ENCODE measurements around the gene HDDC3. TPM values are rescaled to one million over a fixed set of nuclear protein-coding genes. Genes with fewer than 3 reads are reported as not detected.

Gene HDDC3
- total RNA-seq, 4 donors from 2014 or later: 13.4 to 22.2 (median 17.2) TPM

DNA sequence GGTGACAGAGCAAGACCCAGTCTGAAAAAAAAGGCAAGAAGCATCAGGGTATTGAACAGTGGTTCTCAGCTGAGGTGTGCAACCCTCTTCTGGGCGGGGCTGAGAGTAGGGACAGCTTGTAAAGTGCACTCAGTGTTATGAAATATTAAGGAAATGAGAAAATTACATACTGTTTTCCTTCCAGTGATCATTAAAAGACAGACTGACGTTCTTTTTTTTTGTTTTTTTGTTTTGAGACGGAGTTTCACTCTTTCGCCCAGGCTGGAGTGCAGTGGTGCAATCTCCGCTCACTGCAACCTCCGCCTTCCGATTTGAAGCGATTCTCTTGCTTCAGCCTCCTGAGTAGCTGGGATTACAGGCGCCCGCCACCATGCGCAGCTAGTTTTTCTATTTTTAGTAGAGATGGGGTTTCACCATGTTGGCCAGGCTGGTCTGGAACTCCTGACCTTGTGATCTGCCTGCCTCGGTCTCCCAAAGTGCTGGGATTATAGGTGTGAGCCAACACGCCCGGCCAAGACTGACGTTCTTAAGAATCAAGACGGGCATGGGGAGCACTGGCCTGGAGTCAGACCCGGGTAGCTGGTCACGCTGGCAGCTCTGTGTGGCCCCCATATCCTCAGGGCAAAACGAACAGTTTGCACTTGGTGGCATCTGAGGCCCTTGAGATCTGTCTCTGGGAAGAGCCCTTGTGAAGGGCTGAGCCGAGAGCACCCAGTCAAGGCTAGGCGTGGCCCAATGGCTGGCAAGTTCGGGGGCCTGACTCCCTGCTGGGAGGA, 17.9 kb downstream of the HDDC3 start:
- TF ChIP-seq POLR2A (IDR thresholded peaks at IDR 0.05): no peak
- no peak for TF ChIP-seq CTCF (IDR thresholded peaks at IDR 0.05 in 4 of 5, conservative IDR thresholded peaks at IDR 0.05 in 1 of 5)
- peaks cover 0 to 77% of the 10 kb centered on the region in 2 donors for H3K36me3 ChIP-seq
- ATAC-seq (no peak), DNase-seq (no peak)
- H3K27me3 ChIP-seq: no peaks in the 10 kb centered on the region
- in situ Hi-C loops (cut with MboI; ENCODE audit: low sequenced_read_pairs in 4 of 4) (no loop called here), intact Hi-C loops (cut with DNase I; ENCODE audit: low total_unique reads) (no loop called here)
- peaks cover 14 to 37% of the 10 kb centered on the region in 2 donors for H3K4me1 ChIP-seq
- H3K27ac ChIP-seq: peak overlapping the region; percentile 86 to 95 (median 90)
- H3K4me3 ChIP-seq: no peak overlapping the region
- no peaks in the 10 kb centered on the region for H3K9me3 ChIP-seq

DNA sequence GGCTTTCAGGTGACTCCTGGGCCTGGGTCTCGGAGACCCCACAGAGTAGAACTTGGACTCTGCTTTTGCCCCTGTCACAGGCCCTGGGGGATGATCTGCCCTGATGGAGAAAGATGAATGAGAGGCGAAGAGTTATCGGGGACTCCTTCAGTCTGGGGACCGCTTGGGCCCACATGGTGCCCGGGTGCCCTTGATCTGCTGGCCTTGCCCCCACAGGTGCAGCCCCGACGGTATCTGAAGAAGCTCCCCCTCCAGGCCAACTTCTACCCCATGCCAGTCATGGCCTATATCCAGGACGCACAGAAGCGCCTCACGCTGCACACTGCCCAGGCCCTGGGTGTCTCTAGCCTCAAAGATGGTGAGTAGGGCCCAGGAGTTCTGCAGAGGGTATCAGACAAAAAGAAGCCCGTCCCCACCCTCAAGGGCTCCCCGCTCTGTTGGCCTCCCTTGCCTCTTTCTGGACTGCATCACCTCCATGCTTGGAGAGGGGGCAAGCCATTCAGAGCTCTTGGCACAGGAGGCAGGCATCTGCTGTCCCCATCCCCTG, 18.9 kb downstream of the HDDC3 start:
- intact Hi-C loops (cut with DNase I; ENCODE audit: low total_unique reads) (no loop called here), in situ Hi-C loops (cut with MboI; ENCODE audit: low sequenced_read_pairs in 4 of 4) (no loop called here)
- Histone ChIP-seq H3K9me3 (no peaks in the 10 kb centered on the region), H3K27me3 (no peaks in the 10 kb centered on the region), H3K4me3 (no peak overlapping the region), H3K4me1 (peaks cover 14 to 37% of the 10 kb centered on the region in 2 donors), H3K27ac (peak overlapping the region in 3 of 4 donors; percentile 86 to 95 (median 91)), H3K36me3 (peaks cover 0 to 76% of the 10 kb centered on the region in 2 donors)
- TF ChIP-seq CTCF (IDR thresholded peaks at IDR 0.05 in 4 of 5, conservative IDR thresholded peaks at IDR 0.05 in 1 of 5): no peak
- no peak for TF ChIP-seq POLR2A (IDR thresholded peaks at IDR 0.05)
- ATAC-seq (no peak), DNase-seq (no peak)

GRCh38 chr15:90912770-90913075, 19.6 kb downstream of the HDDC3 start:
- in situ Hi-C loops (cut with MboI; ENCODE audit: low sequenced_read_pairs in 4 of 4): no loop called here

GRCh38 chr15:90911906-90912769, 20.2 kb downstream of the HDDC3 start:
- H3K27ac ChIP-seq: peak overlapping the region in 1 of 4 donors; percentile 91
- ATAC-seq: no peak
- H3K4me3 ChIP-seq: no peak overlapping the region
- in situ Hi-C loops (cut with MboI; ENCODE audit: low sequenced_read_pairs in 4 of 4): no loop called here
- DNase-seq: no peak
- H3K36me3 ChIP-seq: peaks cover 0 to 78% of the 10 kb centered on the region in 2 donors
- H3K4me1 ChIP-seq: peaks cover 18 to 45% of the 10 kb centered on the region in 2 donors
- no peaks in the 10 kb centered on the region for H3K27me3 ChIP-seq
- no peaks in the 10 kb centered on the region for H3K9me3 ChIP-seq
- TF ChIP-seq POLR2A (IDR thresholded peaks at IDR 0.05): no peak
- intact Hi-C loops (cut with DNase I; ENCODE audit: low total_unique reads): no loop called here

More at GRCh38 chr15:90912770-90913075, 19.6 kb downstream of the HDDC3 start:
- TF ChIP-seq CTCF (IDR thresholded peaks at IDR 0.05 in 4 of 5, conservative IDR thresholded peaks at IDR 0.05 in 1 of 5): no peak
- TF ChIP-seq POLR2A (IDR thresholded peaks at IDR 0.05): no peak
- Histone ChIP-seq H3K9me3 (no peaks in the 10 kb centered on the region), H3K27ac (peak overlapping the region in 2 of 4 donors; percentile 86 to 91), H3K36me3 (peaks cover 0 to 76% of the 10 kb centered on the region in 2 donors), H3K4me3 (no peak overlapping the region), H3K4me1 (peaks cover 18 to 41% of the 10 kb centered on the region in 2 donors), H3K27me3 (no peaks in the 10 kb centered on the region)
- ATAC-seq (no peak), DNase-seq (no peak)
- intact Hi-C loops (cut with DNase I; ENCODE audit: low total_unique reads): no loop called here

- intact Hi-C loops (cut with DNase I; ENCODE audit: low total_unique reads) (no loop called here), in situ Hi-C loops (cut with MboI; ENCODE audit: low sequenced_read_pairs in 4 of 4) (no loop called here)
- H3K36me3 ChIP-seq: peaks cover 0 to 87% of the 10 kb centered on the region in 2 donors
- no peaks in the 10 kb centered on the region for H3K9me3 ChIP-seq
- no peak for DNase-seq
- peak overlapping the region in 1 of 4 donors; percentile 91 for H3K27ac ChIP-seq
- H3K4me1 ChIP-seq: peaks cover 12 to 38% of the 10 kb centered on the region in 2 donors
- ATAC-seq: no peak
- no peak overlapping the region for H3K4me3 ChIP-seq
- no peak for TF ChIP-seq CTCF (IDR thresholded peaks at IDR 0.05 in 4 of 5, conservative IDR thresholded peaks at IDR 0.05 in 1 of 5)
- TF ChIP-seq POLR2A (IDR thresholded peaks at IDR 0.05): no peak
- H3K27me3 ChIP-seq: no peaks in the 10 kb centered on the region
Measured at GRCh38 chr15:90911302-90911623, 21.1 kb downstream of the HDDC3 start.

Data from gastrocnemius medialis (tissue), 4 donors.